ENCODE results near the gene KCNIP3. TPM values are rescaled to one million over a fixed set of nuclear protein-coding genes. Genes with fewer than 3 reads are reported as not detected.

KCNIP3 gene
- polyA plus RNA-seq, 1 of the 3 experiments (the other 2 are of a cell fraction) = 0.97 TPM

- H3K27me3 ChIP-seq (ENCODE audit: insufficient read depth) = no peaks in the 10 kb centered on the region; the same call in 1 of the 2 replicates
- H3K27ac ChIP-seq (ENCODE audit: low read depth in 2 of 2, low read length in 1 of 2) = no peak overlapping the region
- H2AFZ ChIP-seq (ENCODE audit: low read depth) = no peak overlapping the region
- H3K4me3 ChIP-seq (ENCODE audit: low read depth in 2 of 2, low read length in 1 of 2) = no peak overlapping the region
- no peaks in the 10 kb centered on the region for H3K4me1 ChIP-seq (ENCODE audit: control insufficient read depth in 1 of 2, insufficient read depth in 2 of 2, low read depth in 1 of 2, low read length in 1 of 2)
- no peaks in the 10 kb centered on the region for H3F3A ChIP-seq (replicated peaks; ENCODE audit: insufficient read depth)
- DNase-seq = no peak
- no peaks in the 10 kb centered on the region for H3K36me3 ChIP-seq (replicated peaks in 1 of 2; ENCODE audit: control insufficient read depth in 1 of 2, insufficient read depth in 2 of 2, low read length in 1 of 2)
- H4K20me1 ChIP-seq (ENCODE audit: insufficient read depth) = no peaks in the 10 kb centered on the region
- no peaks in the 10 kb centered on the region for H3K9me3 ChIP-seq
- no peaks in the 10 kb centered on the region for H3K79me2 ChIP-seq (ENCODE audit: insufficient read depth)
- WGBS (ENCODE audit: low lambda C conversion rate) = 69% methylated on average over 3 of the region's 4 CpGs
- no peaks in the 10 kb centered on the region for H3K9me2 ChIP-seq
- no peak overlapping the region for H3K4me2 ChIP-seq
- POLR2A ChIA-PET = no interaction called here
- CTCF ChIA-PET = interaction anchor here (1.7 to 3.5 kb wide), 2 partner anchors 27 to 46 kb away, joined by 7 to 24 read pairs; no protein-coding TSS in a partner anchor
- TF ChIP-seq EP300 (IDR thresholded peaks at IDR 0.05; ENCODE audit: borderline replicate concordance in 1 of 2, low read depth in 1 of 2, low read length in 1 of 2) (no peak), TCF12 (IDR thresholded peaks at IDR 0.05) (no peak), CHD2 (IDR thresholded peaks at IDR 0.05; ENCODE audit: low read length, partially characterized antibody) (no peak), POLR2AphosphoS5 (IDR thresholded peaks at IDR 0.05; ENCODE audit: low read depth, low read length) (no peak), TEAD4 (IDR thresholded peaks at IDR 0.05; ENCODE audit: borderline replicate concordance, insufficient read depth) (no peak), GABPA (IDR thresholded peaks at IDR 0.05; ENCODE audit: low read depth) (no peak), NFIC (IDR thresholded peaks at IDR 0.05; ENCODE audit: borderline replicate concordance) (no peak), FOXJ3 (CRISPR knock-in tag; IDR thresholded peaks at IDR 0.05) (no peak), NRF1 (IDR thresholded peaks at IDR 0.05; ENCODE audit: low read depth, low read length) (no peak), FOSL2 (IDR thresholded peaks at IDR 0.05; ENCODE audit: borderline replicate concordance, low read depth) (no peak), FOXM1 (IDR thresholded peaks at IDR 0.05; ENCODE audit: low read depth) (no peak), CTCF (IDR thresholded peaks at IDR 0.05) (no peak)
- TF ChIP-seq, protein P1, sequence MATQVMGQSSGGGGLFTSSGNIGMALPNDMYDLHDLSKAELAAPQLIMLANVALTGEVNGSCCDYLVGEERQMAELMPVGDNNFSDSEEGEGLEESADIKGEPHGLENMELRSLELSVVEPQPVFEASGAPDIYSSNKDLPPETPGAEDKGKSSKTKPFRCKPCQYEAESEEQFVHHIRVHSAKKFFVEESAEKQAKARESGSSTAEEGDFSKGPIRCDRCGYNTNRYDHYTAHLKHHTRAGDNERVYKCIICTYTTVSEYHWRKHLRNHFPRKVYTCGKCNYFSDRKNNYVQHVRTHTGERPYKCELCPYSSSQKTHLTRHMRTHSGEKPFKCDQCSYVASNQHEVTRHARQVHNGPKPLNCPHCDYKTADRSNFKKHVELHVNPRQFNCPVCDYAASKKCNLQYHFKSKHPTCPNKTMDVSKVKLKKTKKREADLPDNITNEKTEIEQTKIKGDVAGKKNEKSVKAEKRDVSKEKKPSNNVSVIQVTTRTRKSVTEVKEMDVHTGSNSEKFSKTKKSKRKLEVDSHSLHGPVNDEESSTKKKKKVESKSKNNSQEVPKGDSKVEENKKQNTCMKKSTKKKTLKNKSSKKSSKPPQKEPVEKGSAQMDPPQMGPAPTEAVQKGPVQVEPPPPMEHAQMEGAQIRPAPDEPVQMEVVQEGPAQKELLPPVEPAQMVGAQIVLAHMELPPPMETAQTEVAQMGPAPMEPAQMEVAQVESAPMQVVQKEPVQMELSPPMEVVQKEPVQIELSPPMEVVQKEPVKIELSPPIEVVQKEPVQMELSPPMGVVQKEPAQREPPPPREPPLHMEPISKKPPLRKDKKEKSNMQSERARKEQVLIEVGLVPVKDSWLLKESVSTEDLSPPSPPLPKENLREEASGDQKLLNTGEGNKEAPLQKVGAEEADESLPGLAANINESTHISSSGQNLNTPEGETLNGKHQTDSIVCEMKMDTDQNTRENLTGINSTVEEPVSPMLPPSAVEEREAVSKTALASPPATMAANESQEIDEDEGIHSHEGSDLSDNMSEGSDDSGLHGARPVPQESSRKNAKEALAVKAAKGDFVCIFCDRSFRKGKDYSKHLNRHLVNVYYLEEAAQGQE (IDR thresholded peaks at IDR 0.05; ENCODE audit: low read depth, low read length) = no peak
- TF ChIP-seq, protein P2, sequence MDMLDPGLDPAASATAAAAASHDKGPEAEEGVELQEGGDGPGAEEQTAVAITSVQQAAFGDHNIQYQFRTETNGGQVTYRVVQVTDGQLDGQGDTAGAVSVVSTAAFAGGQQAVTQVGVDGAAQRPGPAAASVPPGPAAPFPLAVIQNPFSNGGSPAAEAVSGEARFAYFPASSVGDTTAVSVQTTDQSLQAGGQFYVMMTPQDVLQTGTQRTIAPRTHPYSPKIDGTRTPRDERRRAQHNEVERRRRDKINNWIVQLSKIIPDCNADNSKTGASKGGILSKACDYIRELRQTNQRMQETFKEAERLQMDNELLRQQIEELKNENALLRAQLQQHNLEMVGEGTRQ (IDR thresholded peaks at IDR 0.05; ENCODE audit: borderline replicate concordance, low read depth, low read length) = no peak
- H3K9ac ChIP-seq = no peak overlapping the region
These were observed 93.2 kb downstream of the KCNIP3 start for GRCh38 chr2:95390272-95390880.
